ENCODE results near the gene RPS27L.

DNA sequence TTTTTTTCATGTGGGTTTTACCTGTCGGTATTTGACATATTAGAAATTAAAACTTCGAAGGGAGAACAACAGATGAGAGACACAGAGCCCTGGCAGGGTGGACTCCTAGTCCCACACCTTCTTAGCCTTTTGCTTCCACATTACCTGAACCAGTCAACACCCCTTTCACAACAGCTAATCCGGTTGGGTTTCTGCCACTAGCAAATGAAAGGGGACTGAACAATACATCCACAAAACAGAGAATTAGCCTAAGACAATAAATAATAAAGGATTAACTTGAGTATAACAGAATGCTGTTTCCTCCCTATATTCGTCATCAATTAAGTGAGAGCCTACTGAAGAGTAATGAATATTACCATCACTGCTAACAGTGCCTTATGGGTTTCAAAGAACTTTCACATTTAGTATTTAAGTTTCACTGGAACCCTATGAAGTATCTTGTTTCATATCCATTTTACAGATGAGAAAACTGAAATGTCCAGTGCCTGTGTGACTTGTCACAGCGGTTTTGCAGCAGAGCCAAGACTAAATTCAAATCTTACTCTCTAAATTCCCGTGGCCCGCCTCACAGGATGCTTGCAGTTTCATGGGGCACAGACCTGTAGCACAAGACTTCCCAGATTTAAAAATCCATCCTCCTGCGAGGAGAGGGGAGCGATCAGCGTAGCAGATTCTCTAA, 31.1 kb upstream of the RPS27L start:
- TF ChIP-seq, protein P1, sequence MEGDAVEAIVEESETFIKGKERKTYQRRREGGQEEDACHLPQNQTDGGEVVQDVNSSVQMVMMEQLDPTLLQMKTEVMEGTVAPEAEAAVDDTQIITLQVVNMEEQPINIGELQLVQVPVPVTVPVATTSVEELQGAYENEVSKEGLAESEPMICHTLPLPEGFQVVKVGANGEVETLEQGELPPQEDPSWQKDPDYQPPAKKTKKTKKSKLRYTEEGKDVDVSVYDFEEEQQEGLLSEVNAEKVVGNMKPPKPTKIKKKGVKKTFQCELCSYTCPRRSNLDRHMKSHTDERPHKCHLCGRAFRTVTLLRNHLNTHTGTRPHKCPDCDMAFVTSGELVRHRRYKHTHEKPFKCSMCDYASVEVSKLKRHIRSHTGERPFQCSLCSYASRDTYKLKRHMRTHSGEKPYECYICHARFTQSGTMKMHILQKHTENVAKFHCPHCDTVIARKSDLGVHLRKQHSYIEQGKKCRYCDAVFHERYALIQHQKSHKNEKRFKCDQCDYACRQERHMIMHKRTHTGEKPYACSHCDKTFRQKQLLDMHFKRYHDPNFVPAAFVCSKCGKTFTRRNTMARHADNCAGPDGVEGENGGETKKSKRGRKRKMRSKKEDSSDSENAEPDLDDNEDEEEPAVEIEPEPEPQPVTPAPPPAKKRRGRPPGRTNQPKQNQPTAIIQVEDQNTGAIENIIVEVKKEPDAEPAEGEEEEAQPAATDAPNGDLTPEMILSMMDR (IDR thresholded peaks at IDR 0.05; ENCODE audit: low read length), result no peak
- no peak for TF ChIP-seq EZH2 (IDR thresholded peaks at IDR 0.05; ENCODE audit: borderline replicate concordance, low read length)
